CD8-positive, alpha-beta memory T cell (primary cell): Measurements from ENCODE around the gene HELZ2. TPM values are rescaled to one million over a fixed set of nuclear protein-coding genes. Genes with fewer than 3 reads are reported as not detected.
"Not testable (repeated sequence)": the region's sequence is repeated elsewhere in the genome, so short reads cannot be mapped to it uniquely, and the experiment has no call there.

Experiments used
- CTCF ChIA-PET: fragments of 350-600 bp; sonication (Branson Sonifier 250); formaldehyde crosslinking; loops from one replicate; lab custom pipeline; 2021; ENCODE audit warnings: antibody characterized with exemption; lab: Charles Lee
- POLR2A ChIA-PET: fragments of 350-600 bp; sonication (Branson Sonifier 250); formaldehyde crosslinking; loops from one replicate; lab custom pipeline; 2021; ENCODE audit warnings: antibody characterized with exemption; lab: Charles Lee
- DNase-seq, 5 donors: peaks; one replicate each; pipeline versions ENCODE4 v3.0.0 to v3.0.0-alpha.2; 2020 to 2022; ENCODE audit warnings: mixed read lengths in 1 of 5
- H3K27ac ChIP-seq: one replicate; pipeline ENCODE4 v1.7.0; 2013; ENCODE audit warnings: low read depth, mild to moderate bottlenecking, low read length, moderate library complexity
- H3K27me3 ChIP-seq: 2 replicates; pipeline ENCODE4 v1.7.0; 2013; ENCODE audit warnings: low read length, mild to moderate bottlenecking; ENCODE audit not compliant: insufficient read depth, poor library complexity, severe bottlenecking
- H3K36me3 ChIP-seq: 2 replicates; pipeline ENCODE4 v1.7.0; 2013; ENCODE audit warnings: mild to moderate bottlenecking, low read length, moderate library complexity; ENCODE audit not compliant: insufficient read depth
- H3K4me1 ChIP-seq: 2 replicates; pipeline ENCODE4 v1.7.0; 2013; ENCODE audit warnings: mild to moderate bottlenecking, low read length, moderate library complexity; ENCODE audit not compliant: insufficient read depth
- H3K4me3 ChIP-seq: 2 replicates; pipeline ENCODE4 v1.7.0; 2013; ENCODE audit warnings: mild to moderate bottlenecking, low read length
- H3K9me3 ChIP-seq: 2 replicates; pipeline ENCODE4 v1.7.0; 2013; ENCODE audit warnings: mild to moderate bottlenecking, low read length
- H3K27ac Mint-ChIP-seq, 8 donors: one replicate each; pipeline ENCODE4 v1.8.0; 2020 to 2021; ENCODE audit warnings: mixed read lengths in 8 of 8, mild to moderate bottlenecking in 6 of 8, inconsistent platforms in 3 of 8, moderate library complexity in 3 of 8
- H3K27me3 Mint-ChIP-seq, 2 donors: one replicate each; pipeline ENCODE4 v1.8.0; 2020 to 2021; ENCODE audit warnings: mixed read lengths in 2 of 2, mild to moderate bottlenecking in 1 of 2, moderate library complexity in 1 of 2
- H3K36me3 Mint-ChIP-seq, 3 donors: one replicate each; pipeline ENCODE4 v1.8.0; 2020 to 2021; ENCODE audit warnings: mixed read lengths in 3 of 3, inconsistent platforms in 1 of 3, mild to moderate bottlenecking in 1 of 3
- H3K4me1 Mint-ChIP-seq, 3 donors: one replicate each; pipeline ENCODE4 v1.8.0; 2020 to 2021; ENCODE audit warnings: mixed read lengths in 3 of 3, inconsistent platforms in 1 of 3, mild to moderate bottlenecking in 1 of 3
- H3K4me3 Mint-ChIP-seq, 7 donors: one replicate each; pipeline ENCODE4 v1.8.0; 2020 to 2021; ENCODE audit warnings: mixed read lengths in 7 of 7, mild to moderate bottlenecking in 6 of 7, moderate library complexity in 4 of 7, inconsistent platforms in 2 of 7
- H3K9me3 Mint-ChIP-seq, 5 donors: one replicate each; pipeline ENCODE4 v1.8.0; 2020 to 2022; ENCODE audit warnings: mixed read lengths in 5 of 5, mild to moderate bottlenecking in 3 of 5, moderate library complexity in 2 of 5, inconsistent platforms in 1 of 5
- polyA plus RNA-seq: library from polyadenylated mRNA; unstranded; fragments of 300-500 nt; fragmentation: Illumina TruSeq; gene quantifications from one replicate; pipeline ENCODE4 v1.2.3, GENCODE V29; 2021
- total RNA-seq, 2 experiments: library from RNA; stranded (reverse); gene quantifications; one replicate each; pipeline ENCODE4 v1.2.3, GENCODE V29; 2021

HELZ2 gene
- total and polyA plus RNA-seq, 3 experiments from 2014 or later, result 7.4 to 9.8 (median 8.7) TPM

- Mint-ChIP-seq H3K4me3 (no peak overlapping the region), H3K36me3 (peaks cover 2 to 63% (median 3%) of the 10 kb centered on the region in 3 donors), H3K27ac (no peak overlapping the region), H3K9me3 (no peaks in the 10 kb centered on the region), H3K27me3 (no peaks in the 10 kb centered on the region), H3K4me1 (peaks cover 17 to 25% (median 20%) of the 10 kb centered on the region in 3 donors)
- H3K4me1 ChIP-seq, result peaks cover 5% of the 10 kb centered on the region
- DNase-seq, result no peak
- no peak overlapping the region for H3K27ac ChIP-seq
- H3K27me3 ChIP-seq, result no peaks in the 10 kb centered on the region
- peaks cover 16% of the 10 kb centered on the region for H3K36me3 ChIP-seq
- POLR2A ChIA-PET, result interaction anchor here (1.4 kb wide), 1 partner anchor 9 kb away, joined by 4 read pairs; the partner anchor contains the start of gene GMEB2
- H3K9me3 ChIP-seq, result no peaks in the 10 kb centered on the region
- no peak overlapping the region for H3K4me3 ChIP-seq
- CTCF ChIA-PET, result interaction anchor here (1.0 to 2.1 kb wide), 3 partner anchors 18 to 90 kb away, joined by 3 to 14 read pairs (median 3); partner anchors contain the start of genes ARFRP1 and ZGPAT
Measured at GRCh38 chr20:63617876-63618265, 43.8 kb upstream of the HELZ2 start.

DNA sequence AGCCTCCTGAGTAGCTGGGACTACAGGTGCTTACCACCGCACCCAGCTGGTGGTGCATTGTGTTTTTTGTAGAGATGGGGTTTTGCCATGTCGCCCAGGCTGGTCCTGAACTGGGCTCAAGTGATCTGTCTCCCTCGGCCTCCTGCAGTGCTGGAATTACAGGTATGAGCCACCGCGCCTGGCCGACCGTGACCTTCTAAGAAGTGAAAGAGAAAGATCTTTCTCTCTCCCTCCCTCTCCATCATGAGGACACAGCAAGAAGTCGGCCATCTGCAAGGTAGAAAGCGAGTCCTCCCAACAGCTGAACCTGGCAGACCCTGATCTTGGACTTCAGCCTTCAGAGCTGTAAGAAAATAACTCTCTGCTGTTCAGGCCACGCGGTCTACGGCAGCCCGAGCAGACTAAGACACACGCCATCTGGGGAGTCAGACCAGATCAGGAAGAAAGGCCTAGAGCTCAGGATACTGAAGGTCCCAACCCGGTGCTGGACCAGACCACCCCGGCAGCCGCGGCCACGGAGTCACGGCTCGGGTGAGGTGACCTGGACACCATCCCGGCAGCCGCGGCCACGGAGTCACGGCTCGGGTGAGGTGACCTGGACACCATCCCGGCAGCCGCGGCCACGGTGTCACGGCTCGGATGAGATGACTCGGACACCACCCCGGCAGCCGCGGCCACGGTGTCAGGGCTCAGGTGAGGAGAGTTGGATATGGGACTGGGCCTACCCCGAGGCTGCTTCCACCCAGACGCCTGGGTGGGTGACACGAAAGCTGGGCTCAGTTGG, 43.2 kb upstream of the HELZ2 start:
- Histone ChIP-seq H3K9me3 (no peaks in the 10 kb centered on the region), H3K4me3 (no peak overlapping the region), H3K27ac (no peak overlapping the region), H3K36me3 (peaks cover 16% of the 10 kb centered on the region), H3K27me3 (no peaks in the 10 kb centered on the region), H3K4me1 (peaks cover 5% of the 10 kb centered on the region)
- no peak overlapping the region for H3K4me3 Mint-ChIP-seq
- no peaks in the 10 kb centered on the region for H3K27me3 Mint-ChIP-seq
- H3K36me3 Mint-ChIP-seq, result peaks cover 2 to 60% (median 3%) of the 10 kb centered on the region in 3 donors
- no peaks in the 10 kb centered on the region for H3K9me3 Mint-ChIP-seq
- ChIA-PET CTCF (interaction anchor here (0.6 to 2.1 kb wide), 5 partner anchors 10 to 90 kb away, joined by 3 to 14 read pairs (median 3); partner anchors contain the start of genes ARFRP1, GMEB2, PTK6 and ZGPAT), POLR2A (no interaction called here)
- no peak overlapping the region for H3K27ac Mint-ChIP-seq
- no peak for DNase-seq
- H3K4me1 Mint-ChIP-seq, result peaks cover 12 to 20% (median 15%) of the 10 kb centered on the region in 3 donors

DNA sequence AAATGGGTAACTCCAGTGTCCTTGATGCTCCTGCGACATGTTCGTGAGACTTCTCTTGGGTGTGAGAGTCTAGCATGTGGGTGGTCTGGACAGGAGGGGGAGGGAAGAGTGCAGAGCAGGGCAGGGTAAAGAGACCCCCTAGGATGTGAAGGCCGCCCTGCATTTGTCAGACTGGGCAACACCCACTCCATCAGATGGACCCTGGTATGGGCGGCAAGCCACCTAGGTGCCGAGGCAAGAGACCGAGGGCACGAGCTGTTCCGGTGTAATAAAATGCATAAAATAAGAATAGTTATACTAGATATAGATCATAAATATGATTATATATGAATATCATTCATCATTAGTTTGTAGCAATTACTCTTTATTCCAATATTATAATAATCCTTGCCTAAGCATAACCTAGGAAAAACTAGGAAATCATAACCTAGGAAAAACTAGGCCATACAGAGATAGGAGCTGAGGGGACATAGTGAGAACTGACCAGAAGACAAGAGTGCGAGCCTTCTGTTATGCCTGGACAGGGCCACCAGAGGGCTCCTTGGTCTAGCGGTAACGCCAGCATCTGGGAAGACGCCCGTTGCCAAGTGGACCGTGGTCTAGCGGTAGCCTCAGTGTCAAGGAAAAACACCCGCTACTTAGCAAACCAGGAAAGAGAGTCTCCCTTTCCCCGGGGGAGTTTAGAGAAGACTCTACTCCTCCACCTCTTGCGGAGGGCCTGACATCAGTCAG, 40.0 kb upstream of the HELZ2 start:
- H3K4me1 ChIP-seq, H3K27me3 ChIP-seq, H3K27me3 Mint-ChIP-seq, H3K9me3 Mint-ChIP-seq, H3K9me3 ChIP-seq, H3K4me3 ChIP-seq, DNase-seq, H3K27ac ChIP-seq, H3K4me1 Mint-ChIP-seq, H3K4me3 Mint-ChIP-seq, POLR2A ChIA-PET: not testable (repeated sequence)
- H3K36me3 Mint-ChIP-seq, result peaks cover 2 to 58% (median 3%) of the 10 kb centered on the region in 3 donors
- H3K36me3 ChIP-seq, result peaks cover 17% of the 10 kb centered on the region
- CTCF ChIA-PET, result interaction anchor here (1.4 to 2.3 kb wide), 3 partner anchors 24 to 76 kb away, joined by 3 to 11 read pairs (median 4); partner anchors contain the start of gene PTK6
- H3K27ac Mint-ChIP-seq, result peak overlapping the region in 1 of 8 donors; percentile 74

- H3K4me3 ChIP-seq, result no peak overlapping the region
- H3K4me1 Mint-ChIP-seq, result peaks cover 3 to 8% (median 4%) of the 10 kb centered on the region in 3 donors
- no peaks in the 10 kb centered on the region for H3K9me3 ChIP-seq
- H3K4me1 ChIP-seq, result no peaks in the 10 kb centered on the region
- H3K27me3 ChIP-seq, result no peaks in the 10 kb centered on the region
- no peak overlapping the region for H3K4me3 Mint-ChIP-seq
- no peaks in the 10 kb centered on the region for H3K9me3 Mint-ChIP-seq
- H3K27ac ChIP-seq, result no peak overlapping the region
- H3K36me3 Mint-ChIP-seq, result peaks cover 0 to 44% (median 2%) of the 10 kb centered on the region in 3 donors
- ChIA-PET CTCF (interaction anchor here (1.4 to 1.5 kb wide), 2 partner anchors 26 to 75 kb away, joined by 3 to 4 read pairs; partner anchors contain the start of gene PTK6), POLR2A (no interaction called here)
- peaks cover 4% of the 10 kb centered on the region for H3K36me3 ChIP-seq
- no peak for DNase-seq
- no peak overlapping the region for H3K27ac Mint-ChIP-seq
- no peaks in the 10 kb centered on the region for H3K27me3 Mint-ChIP-seq
Measured at GRCh38 chr20:63612276-63612931, 38.4 kb upstream of the HELZ2 start.

DNA sequence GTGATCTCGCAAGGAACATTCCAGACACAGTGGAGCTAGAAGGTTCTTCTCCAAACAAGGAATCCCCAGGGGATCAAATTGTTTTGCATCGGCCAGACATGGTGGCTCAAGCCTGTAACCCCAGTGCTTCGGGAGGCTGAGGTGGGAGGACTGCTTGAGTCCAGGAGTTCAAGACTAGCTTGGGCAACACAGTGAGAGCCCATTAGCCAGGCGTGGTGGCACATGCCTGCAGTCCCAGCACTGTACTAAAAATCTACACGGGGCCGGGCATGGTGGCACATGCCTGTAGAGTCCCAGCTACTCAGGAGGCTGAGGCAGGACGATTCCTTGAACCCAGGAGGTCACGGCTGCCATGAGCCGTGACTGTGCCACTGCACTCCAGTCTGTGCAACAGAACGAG, 37.6 kb upstream of the HELZ2 start:
- CTCF ChIA-PET, result interaction anchor here (0.8 kb wide), 1 partner anchor 31 kb away, joined by 3 read pairs; no protein-coding TSS in a partner anchor
- POLR2A ChIA-PET, result no interaction called here
- H3K4me1 ChIP-seq, result no peaks in the 10 kb centered on the region
- Mint-ChIP-seq H3K27me3 (no peaks in the 10 kb centered on the region), H3K4me1 (peaks cover 4 to 8% (median 6%) of the 10 kb centered on the region in 3 donors), H3K4me3 (no peak overlapping the region), H3K27ac (no peak overlapping the region), H3K9me3 (no peaks in the 10 kb centered on the region), H3K36me3 (peaks cover 0 to 37% (median 2%) of the 10 kb centered on the region in 3 donors)
- DNase-seq, result no peak
- H3K36me3 ChIP-seq, result peaks cover 4% of the 10 kb centered on the region
- no peak overlapping the region for H3K27ac ChIP-seq
- no peaks in the 10 kb centered on the region for H3K27me3 ChIP-seq
- no peak overlapping the region for H3K4me3 ChIP-seq
- H3K9me3 ChIP-seq, result no peaks in the 10 kb centered on the region

DNA sequence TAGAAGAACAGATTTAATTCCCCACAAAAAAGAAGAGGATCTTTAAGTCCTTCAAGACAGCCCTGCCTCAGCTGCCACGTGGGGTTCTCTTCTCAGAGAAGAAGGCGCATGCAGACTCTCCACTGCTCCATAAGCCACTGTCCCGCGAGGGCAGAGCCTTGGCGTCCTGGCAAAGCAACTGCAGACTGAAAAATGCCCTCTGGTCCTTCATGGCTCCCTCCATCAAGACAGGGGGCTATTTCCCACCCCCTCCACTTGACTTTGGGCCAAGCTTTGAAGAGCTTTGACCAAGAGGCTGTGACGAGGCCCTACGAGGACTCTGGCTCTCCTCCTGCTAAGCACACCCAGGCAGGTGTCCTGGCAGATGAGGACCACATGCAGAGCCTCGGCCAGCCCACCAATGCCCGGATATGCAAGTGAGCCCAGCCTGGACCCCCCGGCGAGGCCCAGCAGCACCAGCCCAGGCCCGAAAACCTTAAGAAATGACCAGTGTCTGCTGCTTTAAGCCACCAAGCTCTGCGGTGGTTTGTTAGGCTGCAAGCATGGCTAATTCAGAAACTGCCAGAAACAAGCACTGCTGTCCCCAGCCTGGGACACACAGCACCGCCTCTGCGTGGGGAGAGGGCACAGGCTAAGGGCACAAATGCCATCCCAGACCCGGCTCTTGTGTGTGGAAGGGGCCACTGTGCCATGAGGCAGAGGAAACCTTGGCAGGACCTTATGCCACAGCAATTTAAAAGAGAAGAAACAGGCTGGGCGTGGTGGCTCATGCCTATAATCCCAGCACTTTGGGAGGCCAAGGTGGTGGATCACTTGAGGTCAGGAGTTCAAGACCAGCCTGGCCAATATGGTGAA, 36.8 kb upstream of the HELZ2 start:
- Histone ChIP-seq H3K9me3 (no peaks in the 10 kb centered on the region), H3K4me1 (no peaks in the 10 kb centered on the region), H3K36me3 (peaks cover 4% of the 10 kb centered on the region), H3K4me3 (no peak overlapping the region), H3K27me3 (no peaks in the 10 kb centered on the region), H3K27ac (no peak overlapping the region)
- DNase-seq, result no peak
- H3K4me3 Mint-ChIP-seq, result no peak overlapping the region
- peaks cover 0 to 32% (median 2%) of the 10 kb centered on the region in 3 donors for H3K36me3 Mint-ChIP-seq
- ChIA-PET CTCF (interaction anchor here (0.8 kb wide), 1 partner anchor 32 kb away, joined by 3 read pairs; no protein-coding TSS in a partner anchor), POLR2A (no interaction called here)
- no peaks in the 10 kb centered on the region for H3K27me3 Mint-ChIP-seq
- peak overlapping the region in 1 of 8 donors; percentile 75 for H3K27ac Mint-ChIP-seq
- peaks cover 4 to 8% (median 6%) of the 10 kb centered on the region in 3 donors for H3K4me1 Mint-ChIP-seq
- H3K9me3 Mint-ChIP-seq, result no peaks in the 10 kb centered on the region

GRCh38 chr20:63606686-63607085, 32.6 kb upstream of the HELZ2 start:
- H3K27ac Mint-ChIP-seq, result peak overlapping the region in 2 of 8 donors; percentile 21 to 72
- Histone ChIP-seq H3K4me1 (no peaks in the 10 kb centered on the region), H3K36me3 (peaks cover 22% of the 10 kb centered on the region), H3K4me3 (no peak overlapping the region), H3K9me3 (no peaks in the 10 kb centered on the region), H3K27me3 (no peaks in the 10 kb centered on the region), H3K27ac (no peak overlapping the region)
- ChIA-PET POLR2A (no interaction called here), CTCF (no interaction called here)
- H3K9me3 Mint-ChIP-seq, result peaks cover 0 to 2% (median 0%) of the 10 kb centered on the region in 5 donors
- no peaks in the 10 kb centered on the region for H3K27me3 Mint-ChIP-seq
- H3K36me3 Mint-ChIP-seq, result peaks cover 5 to 28% (median 7%) of the 10 kb centered on the region in 3 donors
- peaks cover 0 to 4% (median 3%) of the 10 kb centered on the region in 3 donors for H3K4me1 Mint-ChIP-seq
- no peak for DNase-seq
- H3K4me3 Mint-ChIP-seq, result no peak overlapping the region
